ENCODE results near the gene KIF2C. TPM values are rescaled to one million over a fixed set of nuclear protein-coding genes. Genes with fewer than 3 reads are reported as not detected.

Gene KIF2C
- total and polyA plus RNA-seq, 9 of the 15 experiments (the other 6 are each of a cell fraction or from before 2014, with no cell fraction given): 84.9 to 226 (median 169) TPM

DNA sequence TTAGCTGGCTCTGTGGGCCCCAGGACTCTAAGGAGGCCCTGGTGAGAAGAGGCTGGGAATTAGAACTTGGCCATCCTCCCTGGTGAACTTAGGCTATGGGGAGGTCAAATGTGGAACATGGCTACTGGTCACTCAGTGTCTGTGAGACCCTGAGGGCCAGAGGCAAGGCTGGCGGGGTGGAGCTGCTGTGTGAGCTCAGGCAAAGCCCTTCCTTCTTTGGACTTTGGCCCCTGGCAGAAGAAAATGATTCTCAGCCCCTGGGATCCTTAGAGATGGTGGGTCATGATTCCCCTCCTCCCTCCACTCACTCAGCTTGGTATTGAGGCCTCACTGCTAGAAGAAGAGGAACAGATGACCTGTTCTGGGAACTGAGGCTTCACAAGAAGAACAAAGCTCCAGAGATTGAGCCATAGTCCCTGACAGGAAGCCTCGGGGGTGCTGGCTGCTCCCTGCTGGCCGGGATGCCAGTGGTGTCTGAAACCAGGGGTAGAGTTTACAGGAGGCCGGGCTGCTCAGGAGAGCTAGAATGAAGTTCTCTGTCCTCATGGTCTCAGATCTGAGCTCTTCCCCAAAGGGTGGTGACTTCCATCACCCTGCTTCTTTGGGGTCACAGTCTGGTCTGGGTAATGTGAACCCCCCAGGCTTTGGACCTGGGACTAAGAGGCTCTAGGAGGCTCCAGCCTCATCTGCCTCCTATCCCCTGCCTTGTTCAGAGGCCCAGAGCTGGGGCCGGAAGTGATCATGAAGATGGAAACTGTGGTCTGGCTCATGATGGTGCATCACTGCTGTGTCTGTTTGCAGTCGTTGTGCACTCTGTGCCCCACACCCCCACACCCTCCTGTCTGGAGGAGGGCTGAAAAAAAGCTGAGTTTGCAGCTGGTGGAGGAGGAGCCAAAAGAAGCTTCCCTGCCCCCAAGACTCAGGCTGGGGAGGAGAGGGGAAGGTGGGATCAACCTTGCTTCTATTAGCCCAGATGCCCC, 69.6 kb downstream of the KIF2C start (continued):
- TF ChIP-seq ELF2 (CRISPR knock-in tag; IDR thresholded peaks at IDR 0.05) (no peak), MAFG (tag; conservative IDR thresholded peaks at IDR 0.05) (peak; percentile 79), CAMTA2 (CRISPR knock-in tag; conservative IDR thresholded peaks at IDR 0.05) (0 out of 2 replicates have a peak, but pooled peaks have one; percentile 52), JUND (IDR thresholded peaks at IDR 0.05; ENCODE audit: borderline replicate concordance, low read depth, low read length) (0 out of 2 replicates have a peak, but pooled peaks have one; percentile 18), JUND (tag; IDR thresholded peaks at IDR 0.05; ENCODE audit: borderline replicate concordance, low read depth, low read length) (no peak), KDM1A (IDR thresholded peaks at IDR 0.05) (peak; percentile 53 to 58; a peak in 3 of 4 replicates), SUPT5H (IDR thresholded peaks at IDR 0.05) (peak; percentile 21; the same call in 1 of the 2 replicates), POLR2G (IDR thresholded peaks at IDR 0.05; ENCODE audit: low read depth, low read length) (no peak), CBX8 (IDR thresholded peaks at IDR 0.05; ENCODE audit: borderline replicate concordance, extremely low read depth, low read depth, low read length, poor library complexity, severe bottlenecking) (no peak)
- TF ChIP-seq, protein P1, sequence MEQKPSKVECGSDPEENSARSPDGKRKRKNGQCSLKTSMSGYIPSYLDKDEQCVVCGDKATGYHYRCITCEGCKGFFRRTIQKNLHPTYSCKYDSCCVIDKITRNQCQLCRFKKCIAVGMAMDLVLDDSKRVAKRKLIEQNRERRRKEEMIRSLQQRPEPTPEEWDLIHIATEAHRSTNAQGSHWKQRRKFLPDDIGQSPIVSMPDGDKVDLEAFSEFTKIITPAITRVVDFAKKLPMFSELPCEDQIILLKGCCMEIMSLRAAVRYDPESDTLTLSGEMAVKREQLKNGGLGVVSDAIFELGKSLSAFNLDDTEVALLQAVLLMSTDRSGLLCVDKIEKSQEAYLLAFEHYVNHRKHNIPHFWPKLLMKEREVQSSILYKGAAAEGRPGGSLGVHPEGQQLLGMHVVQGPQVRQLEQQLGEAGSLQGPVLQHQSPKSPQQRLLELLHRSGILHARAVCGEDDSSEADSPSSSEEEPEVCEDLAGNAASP (IDR thresholded peaks at IDR 0.05): no peak
- TF ChIP-seq, protein P2, sequence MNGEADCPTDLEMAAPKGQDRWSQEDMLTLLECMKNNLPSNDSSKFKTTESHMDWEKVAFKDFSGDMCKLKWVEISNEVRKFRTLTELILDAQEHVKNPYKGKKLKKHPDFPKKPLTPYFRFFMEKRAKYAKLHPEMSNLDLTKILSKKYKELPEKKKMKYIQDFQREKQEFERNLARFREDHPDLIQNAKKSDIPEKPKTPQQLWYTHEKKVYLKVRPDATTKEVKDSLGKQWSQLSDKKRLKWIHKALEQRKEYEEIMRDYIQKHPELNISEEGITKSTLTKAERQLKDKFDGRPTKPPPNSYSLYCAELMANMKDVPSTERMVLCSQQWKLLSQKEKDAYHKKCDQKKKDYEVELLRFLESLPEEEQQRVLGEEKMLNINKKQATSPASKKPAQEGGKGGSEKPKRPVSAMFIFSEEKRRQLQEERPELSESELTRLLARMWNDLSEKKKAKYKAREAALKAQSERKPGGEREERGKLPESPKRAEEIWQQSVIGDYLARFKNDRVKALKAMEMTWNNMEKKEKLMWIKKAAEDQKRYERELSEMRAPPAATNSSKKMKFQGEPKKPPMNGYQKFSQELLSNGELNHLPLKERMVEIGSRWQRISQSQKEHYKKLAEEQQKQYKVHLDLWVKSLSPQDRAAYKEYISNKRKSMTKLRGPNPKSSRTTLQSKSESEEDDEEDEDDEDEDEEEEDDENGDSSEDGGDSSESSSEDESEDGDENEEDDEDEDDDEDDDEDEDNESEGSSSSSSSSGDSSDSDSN (IDR thresholded peaks at IDR 0.05; ENCODE audit: borderline replicate concordance in 1 of 2, low read depth in 2 of 2, low read length in 2 of 2): 0 out of 4 replicates have a peak, but pooled peaks of 1 of the 2 experiments have one; percentile 16
- TF ChIP-seq, protein P3, sequence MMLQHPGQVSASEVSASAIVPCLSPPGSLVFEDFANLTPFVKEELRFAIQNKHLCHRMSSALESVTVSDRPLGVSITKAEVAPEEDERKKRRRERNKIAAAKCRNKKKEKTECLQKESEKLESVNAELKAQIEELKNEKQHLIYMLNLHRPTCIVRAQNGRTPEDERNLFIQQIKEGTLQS (IDR thresholded peaks at IDR 0.05): no peak
- TF ChIP-seq, protein P3 (CRISPR knock-in tag; conservative IDR thresholded peaks at IDR 0.05): 0 out of 2 replicates have a peak, but pooled peaks have one; percentile 16
- TF ChIP-seq, protein P4, sequence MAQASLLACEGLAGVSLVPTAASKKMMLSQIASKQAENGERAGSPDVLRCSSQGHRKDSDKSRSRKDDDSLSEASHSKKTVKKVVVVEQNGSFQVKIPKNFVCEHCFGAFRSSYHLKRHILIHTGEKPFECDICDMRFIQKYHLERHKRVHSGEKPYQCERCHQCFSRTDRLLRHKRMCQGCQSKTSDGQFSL (CRISPR knock-in tag; IDR thresholded peaks at IDR 0.05): peak; percentile 67; the same call in 1 of the 2 replicates
- TF ChIP-seq, protein P4 (tag; IDR thresholded peaks at IDR 0.05): 0 out of 4 replicates have a peak, but pooled peaks of 1 of the 2 experiments have one; percentile 12
- TF ChIP-seq, protein P5, sequence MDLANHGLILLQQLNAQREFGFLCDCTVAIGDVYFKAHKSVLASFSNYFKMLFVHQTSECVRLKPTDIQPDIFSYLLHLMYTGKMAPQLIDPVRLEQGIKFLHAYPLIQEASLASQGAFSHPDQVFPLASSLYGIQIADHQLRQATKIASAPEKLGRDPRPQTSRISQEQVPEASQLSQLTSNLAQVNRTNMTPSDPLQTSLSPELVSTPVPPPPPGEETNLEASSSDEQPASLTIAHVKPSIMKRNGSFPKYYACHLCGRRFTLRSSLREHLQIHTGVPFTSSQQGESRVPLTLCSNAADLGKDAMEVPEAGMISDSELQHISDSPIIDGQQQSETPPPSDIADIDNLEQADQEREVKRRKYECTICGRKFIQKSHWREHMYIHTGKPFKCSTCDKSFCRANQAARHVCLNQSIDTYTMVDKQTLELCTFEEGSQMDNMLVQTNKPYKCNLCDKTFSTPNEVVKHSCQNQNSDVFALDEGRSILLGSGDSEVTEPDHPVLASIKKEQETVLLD (IDR thresholded peaks at IDR 0.05): 0 out of 2 replicates have a peak, but pooled peaks have one; percentile 12

Data from K562 (cell line).